Smooth muscle cell (in vitro differentiated cells): ENCODE measurements around the gene CAPG. TPM values are rescaled to one million over a fixed set of nuclear protein-coding genes. Genes with fewer than 3 reads are reported as not detected.

Source experiments
- DNase-seq: peaks from one replicate; lab custom pipeline; 2025; ENCODE audit not compliant: unreplicated experiment; lab: John Stamatoyannopoulos, UW
- H2AFZ ChIP-seq: fragments of 200-600 bp; sonication (generic); 2 replicates; pipeline ENCODE4 v1.6.0; 2016; ENCODE audit warnings: antibody characterized with exemption, low read depth, mild to moderate bottlenecking
- H3F3A ChIP-seq: fragments of 200-600 bp; sonication (generic); 2 replicates; pipeline ENCODE4 v1.6.0; 2017; ENCODE audit warnings: antibody characterized with exemption, low read depth
- H3K27ac ChIP-seq: fragments of 200-600 bp; sonication (generic); 2 replicates; pipeline ENCODE4 v1.5.1; 2016; ENCODE audit warnings: low read depth, mild to moderate bottlenecking
- H3K27me3 ChIP-seq: fragments of 200-600 bp; sonication (generic); 2 replicates; pipeline ENCODE4 v1.6.1; 2016; ENCODE audit warnings: low read depth, mild to moderate bottlenecking
- H3K36me3 ChIP-seq: fragments of 200-600 bp; sonication (generic); 2 replicates; pipeline ENCODE4 v1.5.1; 2016; ENCODE audit warnings: low read depth
- H3K4me1 ChIP-seq: fragments of 200-600 bp; sonication (generic); 2 replicates; pipeline ENCODE4 v1.5.1; 2016; ENCODE audit warnings: low read depth
- H3K4me2 ChIP-seq: fragments of 200-600 bp; sonication (generic); 2 replicates; pipeline ENCODE4 v1.6.0; 2016; ENCODE audit warnings: mild to moderate bottlenecking
- H3K4me3 ChIP-seq: fragments of 200-600 bp; sonication (generic); 2 replicates; pipeline ENCODE4 v1.5.1; 2016; ENCODE audit warnings: mild to moderate bottlenecking
- H3K79me2 ChIP-seq: fragments of 200-600 bp; sonication (generic); 2 replicates; pipeline ENCODE4 v1.6.0; 2016; ENCODE audit warnings: low read depth, mild to moderate bottlenecking
- H3K9ac ChIP-seq: fragments of 200-600 bp; sonication (generic); 2 replicates; pipeline ENCODE4 v1.6.0; 2016; ENCODE audit warnings: low read depth
- H3K9me3 ChIP-seq: fragments of 200-600 bp; sonication (generic); replicated peaks from 2 replicates; pipeline ENCODE4 v1.5.1; 2016; ENCODE audit warnings: low read depth
- H4K20me1 ChIP-seq: fragments of 200-600 bp; sonication (generic); 2 replicates; pipeline ENCODE4 v1.6.0; 2016; ENCODE audit warnings: low read depth
- WGBS: methylation state at CpG from one replicate; pipeline ENCODE4 v1.1.7; 2016; ENCODE audit warnings: low lambda C conversion rate; 5-methylcytosine and 5-hydroxymethylcytosine counted together
- polyA plus RNA-seq: library from polyadenylated mRNA; unstranded; fragments of >200 nt; fragmentation: Nextera tagmentation; extraction: Ambion mirVana; gene quantifications from 2 replicates; pipeline ENCODE4 v1.2.1, GENCODE V29; 2016
- total RNA-seq: library from RNA; depleted of rRNA; stranded (reverse); fragments of >200 nt; gene quantifications from 2 replicates; pipeline ENCODE4 v1.2.3, GENCODE V29; 2014
- TF ChIP-seq, protein P1 (sequence below): fragments of 200-600 bp; sonication (generic); IDR thresholded peaks from 2 replicates; pipeline ENCODE4 v1.5.1; 2017; ENCODE audit warnings: borderline replicate concordance, mild to moderate bottlenecking, antibody characterized with exemption; ENCODE audit not compliant: insufficient read depth, poor library complexity, severe bottlenecking

Gene CAPG
- total and polyA plus RNA-seq, 2 experiments from 2014 or later, result 51.6 to 96.2 TPM

GRCh38 chr2:85452237-85452636 lies 42.1 kb upstream of the CAPG start:
- no peaks in the 10 kb centered on the region for H3F3A ChIP-seq
- H3K4me2 ChIP-seq, result no peak overlapping the region
- no peaks in the 10 kb centered on the region for H3K36me3 ChIP-seq
- H3K27ac ChIP-seq, result no peak overlapping the region
- no peak for DNase-seq
- H3K79me2 ChIP-seq, result no peaks in the 10 kb centered on the region
- H3K9ac ChIP-seq, result no peak overlapping the region
- no peak overlapping the region for H2AFZ ChIP-seq
- TF ChIP-seq, protein P1, sequence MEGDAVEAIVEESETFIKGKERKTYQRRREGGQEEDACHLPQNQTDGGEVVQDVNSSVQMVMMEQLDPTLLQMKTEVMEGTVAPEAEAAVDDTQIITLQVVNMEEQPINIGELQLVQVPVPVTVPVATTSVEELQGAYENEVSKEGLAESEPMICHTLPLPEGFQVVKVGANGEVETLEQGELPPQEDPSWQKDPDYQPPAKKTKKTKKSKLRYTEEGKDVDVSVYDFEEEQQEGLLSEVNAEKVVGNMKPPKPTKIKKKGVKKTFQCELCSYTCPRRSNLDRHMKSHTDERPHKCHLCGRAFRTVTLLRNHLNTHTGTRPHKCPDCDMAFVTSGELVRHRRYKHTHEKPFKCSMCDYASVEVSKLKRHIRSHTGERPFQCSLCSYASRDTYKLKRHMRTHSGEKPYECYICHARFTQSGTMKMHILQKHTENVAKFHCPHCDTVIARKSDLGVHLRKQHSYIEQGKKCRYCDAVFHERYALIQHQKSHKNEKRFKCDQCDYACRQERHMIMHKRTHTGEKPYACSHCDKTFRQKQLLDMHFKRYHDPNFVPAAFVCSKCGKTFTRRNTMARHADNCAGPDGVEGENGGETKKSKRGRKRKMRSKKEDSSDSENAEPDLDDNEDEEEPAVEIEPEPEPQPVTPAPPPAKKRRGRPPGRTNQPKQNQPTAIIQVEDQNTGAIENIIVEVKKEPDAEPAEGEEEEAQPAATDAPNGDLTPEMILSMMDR, result no peak
- H4K20me1 ChIP-seq, result no peaks in the 10 kb centered on the region
- no peak overlapping the region for H3K4me3 ChIP-seq
- 100% methylated on average over 1 of the region's 1 CpG for WGBS
- no peaks in the 10 kb centered on the region for H3K27me3 ChIP-seq
- H3K4me1 ChIP-seq, result no peaks in the 10 kb centered on the region
- H3K9me3 ChIP-seq, result no peaks in the 10 kb centered on the region

- 87% methylated on average over 7 of the region's 7 CpGs for WGBS
- H4K20me1 ChIP-seq, result no peaks in the 10 kb centered on the region
- no peak for DNase-seq
- H3K79me2 ChIP-seq, result no peaks in the 10 kb centered on the region
- no peak overlapping the region for H3K9ac ChIP-seq
- H3K36me3 ChIP-seq, result no peaks in the 10 kb centered on the region
- TF ChIP-seq, protein P1, result no peak
- H3K27me3 ChIP-seq, result no peaks in the 10 kb centered on the region
- no peak overlapping the region for H3K27ac ChIP-seq
- no peaks in the 10 kb centered on the region for H3K9me3 ChIP-seq
- no peak overlapping the region for H2AFZ ChIP-seq
- no peaks in the 10 kb centered on the region for H3K4me1 ChIP-seq
- no peaks in the 10 kb centered on the region for H3F3A ChIP-seq
- H3K4me2 ChIP-seq, result no peak overlapping the region
- no peak overlapping the region for H3K4me3 ChIP-seq
Measured at GRCh38 chr2:85449214-85449588, 39.0 kb upstream of the CAPG start.

- H3K27me3 ChIP-seq, result no peaks in the 10 kb centered on the region
- H3F3A ChIP-seq, result no peaks in the 10 kb centered on the region
- no peaks in the 10 kb centered on the region for H3K36me3 ChIP-seq
- H3K4me2 ChIP-seq, result no peak overlapping the region
- 91% methylated on average over 8 of the region's 8 CpGs for WGBS
- no peaks in the 10 kb centered on the region for H3K9me3 ChIP-seq
- no peak overlapping the region for H3K27ac ChIP-seq
- H3K4me3 ChIP-seq, result no peak overlapping the region
- H3K9ac ChIP-seq, result no peak overlapping the region
- no peaks in the 10 kb centered on the region for H3K4me1 ChIP-seq
- no peak for DNase-seq
- H4K20me1 ChIP-seq, result no peaks in the 10 kb centered on the region
- TF ChIP-seq, protein P1, result no peak
- H2AFZ ChIP-seq, result no peak overlapping the region
- no peaks in the 10 kb centered on the region for H3K79me2 ChIP-seq
Measured at GRCh38 chr2:85448461-85449213, 38.5 kb upstream of the CAPG start.

- WGBS, result 92% methylated on average over 8 of the region's 8 CpGs
- H3K36me3 ChIP-seq, result no peaks in the 10 kb centered on the region
- H3F3A ChIP-seq, result no peaks in the 10 kb centered on the region
- no peak overlapping the region for H3K9ac ChIP-seq
- no peaks in the 10 kb centered on the region for H3K9me3 ChIP-seq
- no peak overlapping the region for H3K27ac ChIP-seq
- no peak overlapping the region for H3K4me2 ChIP-seq
- no peak for DNase-seq
- no peaks in the 10 kb centered on the region for H3K4me1 ChIP-seq
- no peaks in the 10 kb centered on the region for H3K27me3 ChIP-seq
- H3K79me2 ChIP-seq, result no peaks in the 10 kb centered on the region
- no peak overlapping the region for H3K4me3 ChIP-seq
- TF ChIP-seq, protein P1, result no peak
- no peaks in the 10 kb centered on the region for H4K20me1 ChIP-seq
- H2AFZ ChIP-seq, result no peak overlapping the region
Measured at GRCh38 chr2:85447222-85447585, 37.0 kb upstream of the CAPG start.
